GM12801 (cell line): ENCODE measurements around the gene DISC1.

Experiments used
- TF ChIP-seq, protein P1 (sequence below): IDR thresholded peaks from one replicate; pipeline ENCODE4 v1.5.1; 2011; ENCODE audit warnings: control low read depth; ENCODE audit not compliant: insufficient read length; ENCODE audit errors: extremely low read depth

The DISC1 gene

DNA sequence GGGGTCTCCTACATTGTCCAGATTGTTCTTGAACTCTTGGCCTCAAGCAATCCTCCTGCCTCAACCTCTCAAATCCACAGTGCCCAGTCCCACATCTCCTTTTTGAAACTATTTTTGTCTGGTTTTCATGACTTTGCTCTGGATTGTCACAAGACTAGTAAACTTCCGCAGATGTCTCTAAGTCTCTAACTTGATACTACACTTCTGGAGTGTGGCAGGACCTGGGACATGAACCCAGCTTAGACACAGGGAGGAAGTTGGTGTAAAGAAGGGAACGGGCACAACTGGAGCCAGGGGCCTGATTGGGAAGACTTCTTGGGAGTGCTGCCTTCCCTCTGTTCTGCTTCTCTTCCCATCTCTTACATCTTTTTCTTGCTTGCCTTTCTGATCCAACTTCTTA, 16.2 kb upstream of the DISC1 start:
- TF ChIP-seq, protein P1, sequence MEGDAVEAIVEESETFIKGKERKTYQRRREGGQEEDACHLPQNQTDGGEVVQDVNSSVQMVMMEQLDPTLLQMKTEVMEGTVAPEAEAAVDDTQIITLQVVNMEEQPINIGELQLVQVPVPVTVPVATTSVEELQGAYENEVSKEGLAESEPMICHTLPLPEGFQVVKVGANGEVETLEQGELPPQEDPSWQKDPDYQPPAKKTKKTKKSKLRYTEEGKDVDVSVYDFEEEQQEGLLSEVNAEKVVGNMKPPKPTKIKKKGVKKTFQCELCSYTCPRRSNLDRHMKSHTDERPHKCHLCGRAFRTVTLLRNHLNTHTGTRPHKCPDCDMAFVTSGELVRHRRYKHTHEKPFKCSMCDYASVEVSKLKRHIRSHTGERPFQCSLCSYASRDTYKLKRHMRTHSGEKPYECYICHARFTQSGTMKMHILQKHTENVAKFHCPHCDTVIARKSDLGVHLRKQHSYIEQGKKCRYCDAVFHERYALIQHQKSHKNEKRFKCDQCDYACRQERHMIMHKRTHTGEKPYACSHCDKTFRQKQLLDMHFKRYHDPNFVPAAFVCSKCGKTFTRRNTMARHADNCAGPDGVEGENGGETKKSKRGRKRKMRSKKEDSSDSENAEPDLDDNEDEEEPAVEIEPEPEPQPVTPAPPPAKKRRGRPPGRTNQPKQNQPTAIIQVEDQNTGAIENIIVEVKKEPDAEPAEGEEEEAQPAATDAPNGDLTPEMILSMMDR = no peak

DNA sequence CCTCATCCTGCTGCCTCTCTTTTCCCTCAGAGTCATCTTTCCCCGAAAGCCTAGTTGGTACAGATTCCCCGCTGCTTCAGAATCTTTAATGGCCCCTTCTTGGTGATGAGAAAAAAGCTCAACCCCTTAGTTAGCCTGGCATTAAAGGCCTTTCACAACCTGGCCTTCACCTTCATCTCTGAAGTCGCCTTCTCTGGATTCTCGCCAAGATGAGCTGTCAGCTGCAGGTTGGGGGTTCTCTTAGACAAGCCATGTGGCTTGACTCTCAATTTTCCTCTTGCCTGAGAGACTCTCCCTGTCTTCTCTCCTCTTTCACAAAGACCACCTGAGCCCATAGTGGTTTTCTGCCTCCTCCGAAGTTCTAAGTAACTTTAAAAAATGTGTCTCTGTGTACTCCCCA, 15.5 kb upstream of the DISC1 start:
- TF ChIP-seq, protein P1 = no peak

DNA sequence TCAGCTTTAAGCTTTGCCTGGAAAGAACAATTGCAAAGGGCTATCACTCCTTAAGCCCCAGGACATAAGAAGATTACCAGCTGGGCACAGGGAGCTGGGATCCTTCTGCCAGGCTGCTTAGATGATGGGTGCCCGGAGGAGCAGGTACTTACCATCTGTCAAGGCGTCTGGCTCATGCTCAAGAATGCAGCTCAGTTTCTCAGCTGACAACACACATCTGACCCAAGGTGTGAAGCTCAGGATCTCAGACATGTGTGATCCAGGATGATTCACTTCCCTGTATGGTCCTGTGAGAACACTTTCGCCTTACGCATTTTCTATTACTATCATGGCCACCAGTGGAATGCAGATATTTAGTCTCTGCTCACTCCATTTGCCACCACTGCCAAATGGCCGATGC, 14.7 kb upstream of the DISC1 start:
- TF ChIP-seq, protein P1 = no peak

DNA sequence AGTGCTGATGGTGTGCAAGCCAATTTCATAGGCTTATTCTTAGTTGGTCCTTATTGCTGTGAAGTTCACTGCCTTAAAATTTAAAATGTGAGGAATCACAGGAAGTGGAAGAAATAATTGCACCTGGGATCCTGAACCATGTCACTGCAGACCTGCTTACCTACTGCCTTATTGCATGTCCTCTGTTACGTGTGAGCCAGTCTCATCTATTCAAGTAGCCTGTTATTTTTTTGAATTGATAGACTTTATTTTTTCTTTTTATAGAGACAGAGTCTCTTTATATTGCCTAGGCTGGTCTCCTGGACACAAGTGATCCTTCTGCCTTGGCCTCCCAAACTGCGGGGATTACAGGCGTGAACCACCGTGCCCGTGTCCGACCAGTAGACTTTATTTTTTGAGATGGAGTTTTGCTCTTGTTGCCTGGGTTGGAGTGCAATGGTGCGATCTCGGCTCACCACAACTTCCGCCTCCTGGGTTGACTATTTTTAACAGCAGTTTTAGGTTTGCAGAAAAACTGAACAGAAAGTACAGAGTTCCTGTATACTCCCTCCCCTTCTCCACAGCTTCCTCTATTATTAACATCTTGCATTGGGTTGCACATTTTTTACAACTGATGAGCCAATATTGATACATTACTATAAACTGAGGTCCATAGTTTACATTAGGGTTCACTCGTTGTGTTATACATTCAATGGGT, 14.0 kb upstream of the DISC1 start:
- TF ChIP-seq, protein P1 = no peak

DNA sequence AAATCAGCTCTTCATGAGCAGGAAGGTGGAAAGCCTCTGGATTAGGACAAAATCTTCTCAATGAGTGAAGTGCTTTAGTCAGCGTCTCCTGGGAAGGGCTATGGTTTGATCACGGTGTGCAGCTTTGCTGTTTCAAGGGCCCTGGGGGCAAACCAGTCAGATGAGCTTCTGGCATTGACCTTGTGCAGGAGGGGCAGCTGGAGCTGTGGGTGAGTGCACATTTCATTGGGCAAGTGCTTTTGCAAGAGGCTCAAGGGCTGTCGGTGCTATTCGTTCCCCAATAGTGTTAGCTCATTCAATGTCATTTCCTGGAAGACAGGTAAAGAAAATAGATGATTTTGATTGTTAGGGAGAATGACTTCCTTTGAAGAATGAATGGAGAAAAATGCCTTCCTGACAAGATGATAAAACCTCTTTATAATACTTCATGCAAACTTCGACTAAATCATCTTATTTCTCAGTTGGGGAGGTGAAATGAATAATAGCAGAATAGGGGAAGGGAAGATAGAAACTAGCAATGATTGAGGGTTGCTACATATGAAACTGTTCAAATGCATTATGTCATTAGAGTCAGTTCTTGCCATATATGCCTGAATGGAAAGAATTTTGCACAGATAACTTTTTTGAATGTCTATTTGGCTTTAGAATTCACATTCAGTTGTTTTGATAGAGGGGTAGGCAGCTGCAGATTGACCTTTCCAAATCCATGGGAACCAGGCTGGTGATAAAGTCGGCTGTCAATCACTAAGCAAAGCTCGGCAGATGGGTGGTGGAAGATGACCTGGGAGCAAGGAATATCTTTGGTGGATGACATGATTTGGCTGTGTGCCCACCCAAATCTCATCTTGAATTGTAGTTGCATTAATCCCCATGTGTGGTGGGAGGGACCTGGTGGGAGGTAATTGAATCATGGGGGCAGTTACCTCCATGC, 12.9 kb upstream of the DISC1 start:
- TF ChIP-seq, protein P1 = no peak

DNA sequence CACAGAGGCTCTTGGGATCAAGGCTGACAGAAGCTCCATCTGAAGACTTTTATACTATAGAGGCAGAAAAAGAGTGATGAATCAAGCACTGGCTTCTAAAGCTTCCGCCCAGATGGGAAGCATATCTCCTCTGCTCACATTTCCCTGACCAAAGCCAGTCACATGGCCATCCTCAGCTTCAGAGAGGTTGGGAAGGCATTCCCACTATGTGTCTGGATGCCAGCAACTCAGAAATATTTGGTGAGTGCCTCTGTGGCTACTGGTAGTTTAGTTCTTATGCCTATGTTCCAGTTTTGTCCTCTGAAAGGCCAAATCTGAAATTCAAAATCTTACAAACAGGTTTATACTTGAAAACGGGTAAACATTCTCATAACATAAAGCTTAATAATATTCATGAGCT, 9.9 kb upstream of the DISC1 start:
- TF ChIP-seq, protein P1 = no peak

DNA sequence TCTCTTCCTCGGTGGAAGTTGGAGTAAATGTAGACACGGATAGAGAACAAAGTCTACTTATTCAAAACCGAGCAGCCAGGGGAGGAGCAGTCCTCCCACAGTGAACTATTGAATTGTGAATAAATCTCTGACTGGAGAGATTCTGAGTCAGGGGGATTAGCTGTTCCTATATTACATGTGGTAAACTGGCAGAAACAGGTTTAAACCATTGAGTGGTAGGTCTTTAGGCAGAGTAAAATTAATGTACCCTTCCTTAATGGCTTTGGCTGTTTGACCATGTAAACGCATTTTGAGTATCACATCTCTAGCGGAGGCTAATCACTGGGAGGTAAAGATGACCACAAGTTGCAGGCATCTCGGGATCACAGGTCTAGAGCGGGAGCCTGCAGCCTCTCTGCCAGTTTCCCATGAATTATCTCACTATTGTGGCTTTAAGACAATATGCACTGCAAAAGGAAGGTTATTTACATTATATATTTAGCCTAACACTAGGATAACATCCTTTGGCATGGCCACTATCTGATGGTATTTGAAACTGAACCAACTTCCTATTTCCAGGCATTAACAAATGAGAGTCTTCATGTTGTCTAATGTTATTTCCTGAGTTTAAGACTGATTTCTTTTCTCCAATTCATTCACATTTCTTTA, 7.9 kb upstream of the DISC1 start:
- TF ChIP-seq, protein P1 = no peak
